Astrocyte (in vitro differentiated cells and primary cell): ENCODE data around the gene CLEC2B. TPM values are rescaled to one million over a fixed set of nuclear protein-coding genes. Genes with fewer than 3 reads are reported as not detected.

Experiments
- DNase-seq: peaks from one replicate; pipeline ENCODE4 v3.0.0-alpha.2; 2010; ENCODE audit warnings: low read depth
- FAIRE-seq: peaks from 2 replicates; lab custom pipeline; 2011; peaks lifted over from hg19 to GRCh38; lab: Jason Lieb, UNC
- H2AFZ ChIP-seq: 2 replicates; pipeline ENCODE4 v1.6.0; 2012; ENCODE audit warnings: low read depth, low read length, inconsistent platforms
- H3K27ac ChIP-seq: 2 replicates; pipeline ENCODE4 v1.5.1; 2011; ENCODE audit warnings: low read depth, low read length, inconsistent platforms
- H3K27me3 ChIP-seq: 2 replicates; pipeline ENCODE4 v1.6.0; 2011; ENCODE audit warnings: low read length, inconsistent platforms; ENCODE audit not compliant: insufficient read depth
- H3K36me3 ChIP-seq: 2 replicates; pipeline ENCODE4 v1.5.1; 2011; ENCODE audit warnings: low read length, inconsistent platforms; ENCODE audit not compliant: insufficient read depth
- H3K4me1 ChIP-seq: 2 replicates; pipeline ENCODE4 v1.5.1; 2011; ENCODE audit warnings: low read length, inconsistent platforms; ENCODE audit not compliant: insufficient read depth
- H3K4me2 ChIP-seq: 2 replicates; pipeline ENCODE4 v1.6.0; 2012; ENCODE audit warnings: low read length, inconsistent platforms
- H3K4me3 ChIP-seq: 2 replicates; pipeline ENCODE4 v1.5.1; 2011; ENCODE audit warnings: low read depth, mild to moderate bottlenecking, low read length, inconsistent platforms; ENCODE audit not compliant: insufficient read depth
- H3K79me2 ChIP-seq: 2 replicates; pipeline ENCODE4 v1.6.0; 2012; ENCODE audit warnings: mild to moderate bottlenecking, low read length, inconsistent platforms; ENCODE audit not compliant: insufficient read depth
- H3K9ac ChIP-seq: 2 replicates; pipeline ENCODE4 v1.6.0; 2012; ENCODE audit warnings: mild to moderate bottlenecking, low read length, inconsistent platforms
- H3K9me3 ChIP-seq: 2 replicates; pipeline ENCODE4 v1.5.1; 2012; ENCODE audit warnings: low read depth, mild to moderate bottlenecking, low read length, inconsistent platforms; ENCODE audit not compliant: insufficient read depth
- H4K20me1 ChIP-seq: 2 replicates; pipeline ENCODE4 v1.6.0; 2012; ENCODE audit warnings: low read length, inconsistent platforms; ENCODE audit not compliant: insufficient read depth
- H3K27ac Mint-ChIP-seq: one replicate; pipeline ENCODE4 v1.8.0; 2021; ENCODE audit warnings: mild to moderate bottlenecking, mixed read lengths; ENCODE audit not compliant: unreplicated experiment
- H3K27me3 Mint-ChIP-seq: one replicate; pipeline ENCODE4 v1.8.0; 2021; ENCODE audit warnings: low read depth, mixed read lengths; ENCODE audit not compliant: unreplicated experiment
- H3K36me3 Mint-ChIP-seq: one replicate; pipeline ENCODE4 v1.8.0; 2021; ENCODE audit warnings: low read depth, mixed read lengths; ENCODE audit not compliant: unreplicated experiment
- H3K4me1 Mint-ChIP-seq: one replicate; pipeline ENCODE4 v1.8.0; 2021; ENCODE audit warnings: low read depth, mixed read lengths; ENCODE audit not compliant: unreplicated experiment
- H3K4me3 Mint-ChIP-seq: one replicate; pipeline ENCODE4 v1.8.0; 2021; ENCODE audit warnings: mild to moderate bottlenecking, moderate library complexity, mixed read lengths; ENCODE audit not compliant: unreplicated experiment
- H3K9me3 Mint-ChIP-seq: one replicate; pipeline ENCODE4 v1.8.0; 2021; ENCODE audit warnings: mild to moderate bottlenecking, mixed read lengths; ENCODE audit not compliant: unreplicated experiment
- EZH2 ChIP-seq: IDR thresholded peaks from 2 replicates; pipeline ENCODE4 v1.6.1; 2012; ENCODE audit warnings: mild to moderate bottlenecking, low read length, inconsistent platforms; ENCODE audit not compliant: insufficient read depth
- total RNA-seq: library from RNA; stranded (reverse); gene quantifications from 2 replicates; pipeline ENCODE4 v1.2.1, GENCODE V29; 2021
- TF ChIP-seq, protein P1 (sequence below): IDR thresholded peaks from 2 replicates; pipeline ENCODE4 v1.5.1; 2011; ENCODE audit warnings: low read depth, mild to moderate bottlenecking, inconsistent platforms, low read length, moderate library complexity; ENCODE audit not compliant: insufficient read depth

CLEC2B gene
- total RNA-seq, 1 donor from 2014 or later: not detected

DNA sequence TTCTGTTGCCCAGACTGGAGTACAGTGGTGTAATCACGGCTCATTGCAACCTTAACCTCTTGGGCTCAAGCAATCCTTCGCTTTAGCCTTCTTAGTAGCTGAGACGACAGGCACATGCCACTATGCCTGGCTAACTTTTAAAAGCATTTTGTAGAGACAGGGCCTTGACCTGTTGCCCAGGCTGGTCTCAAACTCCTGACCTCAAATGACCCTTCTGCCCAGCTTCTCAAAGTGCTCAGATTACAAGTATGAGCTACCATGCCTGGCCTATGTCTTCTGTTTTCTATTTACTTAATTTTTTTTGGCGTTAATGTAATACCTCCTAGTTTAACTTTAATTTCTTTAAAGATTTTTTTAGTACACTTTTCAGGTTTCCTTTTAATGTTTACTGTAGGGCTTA lies 62.4 kb downstream of the CLEC2B start:
- H3K4me1 Mint-ChIP-seq: no peaks in the 10 kb centered on the region
- H3K9ac ChIP-seq: no peak overlapping the region
- FAIRE-seq (no peak), DNase-seq (no peak)
- no peak for TF ChIP-seq EZH2
- TF ChIP-seq, protein P1, sequence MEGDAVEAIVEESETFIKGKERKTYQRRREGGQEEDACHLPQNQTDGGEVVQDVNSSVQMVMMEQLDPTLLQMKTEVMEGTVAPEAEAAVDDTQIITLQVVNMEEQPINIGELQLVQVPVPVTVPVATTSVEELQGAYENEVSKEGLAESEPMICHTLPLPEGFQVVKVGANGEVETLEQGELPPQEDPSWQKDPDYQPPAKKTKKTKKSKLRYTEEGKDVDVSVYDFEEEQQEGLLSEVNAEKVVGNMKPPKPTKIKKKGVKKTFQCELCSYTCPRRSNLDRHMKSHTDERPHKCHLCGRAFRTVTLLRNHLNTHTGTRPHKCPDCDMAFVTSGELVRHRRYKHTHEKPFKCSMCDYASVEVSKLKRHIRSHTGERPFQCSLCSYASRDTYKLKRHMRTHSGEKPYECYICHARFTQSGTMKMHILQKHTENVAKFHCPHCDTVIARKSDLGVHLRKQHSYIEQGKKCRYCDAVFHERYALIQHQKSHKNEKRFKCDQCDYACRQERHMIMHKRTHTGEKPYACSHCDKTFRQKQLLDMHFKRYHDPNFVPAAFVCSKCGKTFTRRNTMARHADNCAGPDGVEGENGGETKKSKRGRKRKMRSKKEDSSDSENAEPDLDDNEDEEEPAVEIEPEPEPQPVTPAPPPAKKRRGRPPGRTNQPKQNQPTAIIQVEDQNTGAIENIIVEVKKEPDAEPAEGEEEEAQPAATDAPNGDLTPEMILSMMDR: no peak
- H3K27ac Mint-ChIP-seq: no peak overlapping the region
- no peak overlapping the region for H3K4me2 ChIP-seq
- H3K27me3 Mint-ChIP-seq: no peaks in the 10 kb centered on the region
- H3K79me2 ChIP-seq: no peaks in the 10 kb centered on the region
- H3K27ac ChIP-seq: no peak overlapping the region
- no peaks in the 10 kb centered on the region for H3K4me1 ChIP-seq
- H3K4me3 Mint-ChIP-seq: no peak overlapping the region
- H3K9me3 Mint-ChIP-seq: no peaks in the 10 kb centered on the region
- no peaks in the 10 kb centered on the region for H3K9me3 ChIP-seq
- peaks cover 3% of the 10 kb centered on the region for H3K27me3 ChIP-seq
- no peak overlapping the region for H3K4me3 ChIP-seq
- H3K36me3 Mint-ChIP-seq: no peaks in the 10 kb centered on the region
- H4K20me1 ChIP-seq: no peaks in the 10 kb centered on the region
- H2AFZ ChIP-seq: no peak overlapping the region
- H3K36me3 ChIP-seq: no peaks in the 10 kb centered on the region

DNA sequence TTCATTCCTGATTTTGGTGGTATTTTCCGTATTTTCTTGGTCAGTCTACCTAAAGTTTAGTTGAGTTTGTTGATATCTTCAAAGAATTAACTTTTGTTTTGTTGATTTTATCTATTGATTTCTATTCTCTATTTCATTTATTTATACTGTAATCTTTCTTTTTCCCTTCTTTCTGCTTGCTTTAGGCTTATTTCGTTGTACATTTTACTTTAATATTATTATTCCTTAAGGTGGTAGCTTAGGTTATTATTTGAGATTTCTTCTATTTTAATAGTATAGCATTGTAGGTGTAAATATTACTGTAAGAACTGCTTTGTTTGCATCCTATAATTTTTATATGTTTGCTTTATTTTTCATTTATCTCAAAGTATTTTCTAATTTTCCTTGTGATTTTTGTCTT lies 63.3 kb downstream of the CLEC2B start:
- Mint-ChIP-seq H3K27me3 (no peaks in the 10 kb centered on the region), H3K27ac (no peak overlapping the region), H3K9me3 (peaks cover 2% of the 10 kb centered on the region), H3K36me3 (no peaks in the 10 kb centered on the region), H3K4me3 (no peak overlapping the region), H3K4me1 (no peaks in the 10 kb centered on the region)
- no peaks in the 10 kb centered on the region for H3K36me3 ChIP-seq
- TF ChIP-seq EZH2: no peak
- TF ChIP-seq, protein P1: no peak
- no peak overlapping the region for H3K27ac ChIP-seq
- no peaks in the 10 kb centered on the region for H3K4me1 ChIP-seq
- H4K20me1 ChIP-seq: no peaks in the 10 kb centered on the region
- no peak overlapping the region for H3K9ac ChIP-seq
- no peaks in the 10 kb centered on the region for H3K9me3 ChIP-seq
- H3K4me2 ChIP-seq: no peak overlapping the region
- H2AFZ ChIP-seq: no peak overlapping the region
- FAIRE-seq (no peak), DNase-seq (no peak)
- H3K27me3 ChIP-seq: peaks cover 3% of the 10 kb centered on the region
- H3K4me3 ChIP-seq: no peak overlapping the region
- no peaks in the 10 kb centered on the region for H3K79me2 ChIP-seq

Other genes starting within 250 kb of the CLEC2B start
- 3.2 and 4.7 TPM in 2 replicates for gene CLEC2D, start 199.6 kb downstream of the CLEC2B start, total RNA-seq
- gene CLECL1, start 136.3 kb downstream of the CLEC2B start, total RNA-seq: not detected in 2 replicates
- gene CD69, start 108.5 kb downstream of the CLEC2B start, total RNA-seq: 0.18 TPM in 1 of 2 replicates, not detected in the other
- gene KLRF1, start 41.9 kb downstream of the CLEC2B start, total RNA-seq: not detected in 2 replicates
- gene KLRF2, start 12.1 kb upstream of the CLEC2B start, total RNA-seq: not detected in 2 replicates
- gene CLEC2A, start 63.0 kb upstream of the CLEC2B start, total RNA-seq: 0.84 and 2.0 TPM in 2 replicates
- gene CLEC12A, start 102.1 kb upstream of the CLEC2B start, total RNA-seq: not detected in 2 replicates
- gene CLEC1B, start 129.8 kb upstream of the CLEC2B start, total RNA-seq: not detected in 2 replicates
- gene CLEC12B, start 141.3 kb upstream of the CLEC2B start, total RNA-seq: 0.14 TPM in 1 of 2 replicates, not detected in the other
- gene CLEC9A, start 161.3 kb upstream of the CLEC2B start, total RNA-seq: not detected in 2 replicates
- gene CLEC1A, start 229.6 kb upstream of the CLEC2B start, total RNA-seq: not detected in 2 replicates